Inflammatory macrophage treated with lipopolysaccharide for 1 hour (primary cell): ENCODE measurements around the gene FAM221B.

Experiments
- DNase-seq, 2 donors: peaks; one replicate each; pipeline ENCODE4 v3.0.0-alpha.2; 2020 to 2022

Gene FAM221B

DNA sequence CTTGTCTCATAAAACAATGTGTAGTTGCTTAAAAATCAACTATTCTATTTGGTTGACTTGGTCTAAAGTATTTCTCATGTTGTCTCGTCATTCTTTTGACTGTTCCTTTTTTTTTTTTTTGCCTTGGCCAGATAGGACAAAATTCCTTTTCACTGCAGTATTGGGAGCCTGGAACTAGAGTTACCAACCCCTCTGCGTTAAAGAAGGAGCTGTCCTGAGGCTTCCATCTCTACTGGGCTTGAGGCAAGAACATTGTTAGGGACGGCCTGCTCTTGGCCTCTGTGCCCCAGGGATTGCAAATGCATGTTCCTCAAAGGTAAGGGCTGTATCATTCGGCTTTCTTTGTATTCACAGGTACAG lies 38.5 kb downstream of the FAM221B start:
- DNase-seq = no peak

DNA sequence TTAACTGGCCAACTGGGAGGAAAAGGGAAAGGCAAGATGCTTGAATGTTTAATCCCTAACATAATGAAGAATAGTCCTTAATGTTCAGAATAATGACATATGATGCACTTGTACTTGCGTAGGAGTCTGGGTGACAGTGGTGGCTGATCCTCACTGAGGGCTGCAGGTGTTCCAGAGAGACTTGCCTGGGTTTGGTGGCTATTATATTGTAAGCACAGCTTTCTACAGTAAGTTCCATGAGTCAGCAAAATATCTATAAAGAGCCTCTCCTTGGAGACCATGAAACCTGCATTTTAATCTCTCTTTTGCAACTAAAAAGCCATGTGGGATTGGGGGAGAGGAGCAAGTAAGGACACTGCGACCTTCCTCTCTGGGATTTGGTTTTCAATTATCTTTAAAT lies 39.0 kb downstream of the FAM221B start:
- no peak for DNase-seq

DNA sequence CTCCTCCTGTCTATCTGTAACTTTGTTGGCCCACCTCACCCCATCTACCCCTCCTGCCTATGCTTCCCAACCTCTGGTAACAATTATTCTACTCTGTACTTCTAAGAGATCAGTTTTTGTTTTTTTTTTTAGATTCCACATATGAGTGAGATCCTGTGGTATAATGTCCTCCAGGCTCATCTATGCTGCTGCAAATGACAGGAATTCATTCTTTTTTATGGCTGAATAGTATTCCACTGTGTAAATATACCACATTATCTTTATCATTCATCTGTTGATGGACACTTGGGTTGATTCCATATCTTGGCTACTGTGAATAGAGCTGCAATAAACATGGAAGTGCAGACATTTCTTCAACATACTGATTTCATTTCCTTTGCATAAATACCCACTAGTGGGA lies 45.1 kb downstream of the FAM221B start:
- no peak for DNase-seq

DNA sequence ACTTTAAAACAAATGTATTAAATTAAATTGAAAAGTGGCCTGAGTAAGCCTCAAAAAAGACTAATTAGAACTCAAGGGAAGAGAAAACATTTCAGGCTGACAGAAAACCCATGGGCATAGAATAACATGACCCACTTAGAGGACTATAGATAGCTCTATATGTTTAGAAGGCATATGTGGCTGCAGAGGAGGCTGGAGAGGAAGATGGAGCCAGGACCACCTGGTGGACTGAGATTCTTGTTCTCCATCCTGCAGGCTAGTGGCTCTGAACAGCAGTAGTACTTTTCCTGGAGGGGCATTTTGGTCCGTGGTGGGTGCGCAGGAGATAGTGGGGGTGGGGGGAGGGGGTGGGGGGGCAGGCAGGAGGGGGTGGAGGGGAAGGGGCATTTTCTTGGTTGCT lies 47.5 kb downstream of the FAM221B start:
- no peak for DNase-seq

- no peak for DNase-seq
Observed at GRCh38 chr9:35778496-35778895, 50.0 kb downstream of the FAM221B start.

DNA sequence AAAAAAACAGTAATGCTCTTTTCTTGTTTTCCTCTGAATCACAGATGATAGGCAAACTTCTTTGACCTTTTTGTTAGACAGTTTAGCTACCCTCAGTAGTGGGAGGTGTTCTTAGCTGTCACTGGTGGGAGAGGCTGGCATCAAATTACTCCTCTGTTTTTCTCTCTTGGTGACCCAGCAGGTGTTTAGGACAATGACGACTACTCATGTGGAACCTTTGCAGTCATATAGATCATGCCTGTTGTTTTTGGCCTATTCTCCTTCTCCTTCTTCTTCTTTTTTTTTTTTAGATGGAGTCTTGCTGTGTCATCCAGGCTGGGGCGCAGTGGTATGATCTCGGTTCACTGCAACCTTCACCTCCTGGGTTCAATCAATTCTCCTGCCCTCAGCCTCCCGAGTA lies 52.5 kb downstream of the FAM221B start:
- no peak for DNase-seq

DNA sequence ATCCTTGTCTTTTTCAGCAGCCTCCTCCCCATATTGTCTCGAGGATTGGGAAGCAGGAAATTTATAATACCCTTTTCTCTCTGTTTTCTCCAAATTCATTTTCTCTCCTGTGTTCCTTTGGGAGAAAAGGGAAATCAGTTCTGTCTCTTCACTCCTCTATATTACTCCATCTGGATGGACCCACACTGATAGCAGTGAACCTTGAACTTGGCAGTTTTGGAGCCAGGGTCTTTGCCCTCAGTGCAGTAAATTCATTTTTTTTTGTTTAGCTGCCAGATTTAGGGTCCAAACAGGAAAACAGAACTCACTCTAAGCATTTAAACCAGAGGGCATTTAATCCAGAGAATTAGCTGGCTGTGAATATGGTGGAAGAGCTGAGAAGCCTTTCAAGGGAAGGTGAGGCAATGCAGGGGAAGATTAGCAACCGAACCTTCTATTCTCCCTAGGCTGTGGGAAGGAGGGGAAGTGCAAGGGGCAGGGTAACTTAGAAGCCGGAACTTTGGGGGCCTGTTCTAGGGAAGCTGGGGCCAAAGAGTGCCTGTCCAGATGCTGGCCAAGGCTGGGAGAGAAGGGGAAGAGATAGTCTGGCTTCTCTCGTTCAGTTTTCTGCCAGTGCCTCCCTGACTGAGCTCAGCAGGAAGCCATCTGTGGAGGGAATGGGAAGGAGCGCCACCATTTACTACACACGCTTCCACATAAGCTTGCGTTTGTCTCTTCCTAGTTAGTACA lies 53.5 kb downstream of the FAM221B start:
- peak; percentile 55 to 56 for DNase-seq

GRCh38 chr9:35771943-35772342 lies 56.6 kb downstream of the FAM221B start:
- no peak for DNase-seq

- DNase-seq = no peak
Observed at GRCh38 chr9:35771534-35771933, 57.0 kb downstream of the FAM221B start.

- DNase-seq = no peak
Observed at GRCh38 chr9:35771075-35771433, 57.5 kb downstream of the FAM221B start.

DNA sequence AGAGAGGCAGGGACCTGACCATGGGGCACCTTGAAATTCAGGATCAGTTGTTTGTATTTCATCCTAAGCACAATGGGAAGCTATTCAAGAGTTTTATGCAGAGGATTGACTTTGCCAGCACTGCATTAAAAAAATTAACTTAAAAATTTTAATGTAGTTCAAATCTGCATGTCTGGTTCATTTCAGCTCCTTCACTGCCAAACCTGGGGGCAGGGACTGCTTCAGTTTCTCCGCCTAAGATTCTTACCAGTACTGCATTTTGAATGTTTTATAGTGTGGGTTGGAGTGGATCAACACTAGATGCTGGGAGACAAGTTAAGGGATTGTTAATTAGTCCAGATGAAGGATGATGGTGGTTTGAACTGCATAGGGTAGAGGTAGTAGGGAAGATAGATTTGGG lies 58.8 kb downstream of the FAM221B start:
- DNase-seq = no peak

GRCh38 chr9:35767458-35767857 lies 61.1 kb downstream of the FAM221B start:
- DNase-seq = no peak

DNA sequence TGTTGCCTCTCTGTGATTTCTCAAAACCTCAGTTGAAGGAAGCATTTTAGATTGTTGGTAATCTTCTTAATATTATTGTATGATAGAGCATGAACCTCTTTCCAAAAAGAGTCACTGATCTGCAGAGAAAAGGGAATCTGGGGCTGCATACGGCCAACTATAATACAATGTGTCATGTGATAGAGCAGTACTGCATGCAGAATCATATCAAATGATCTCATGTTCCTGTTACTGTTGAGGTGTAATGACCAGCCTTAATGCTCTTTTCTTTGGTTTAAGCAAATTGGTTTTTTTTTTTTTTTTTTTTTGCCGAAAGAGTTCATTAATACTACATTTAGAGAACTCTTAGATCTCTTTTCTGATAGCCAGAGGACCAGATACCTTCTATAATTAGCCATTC lies 61.5 kb downstream of the FAM221B start:
- DNase-seq = no peak
